ENCODE data around the gene RSPH6A. TPM values are rescaled to one million over a fixed set of nuclear protein-coding genes. Genes with fewer than 3 reads are reported as not detected.

Gene RSPH6A
- total and polyA plus RNA-seq, 12 donors = 0.09 to 0.15 TPM; not detected in 10

DNA sequence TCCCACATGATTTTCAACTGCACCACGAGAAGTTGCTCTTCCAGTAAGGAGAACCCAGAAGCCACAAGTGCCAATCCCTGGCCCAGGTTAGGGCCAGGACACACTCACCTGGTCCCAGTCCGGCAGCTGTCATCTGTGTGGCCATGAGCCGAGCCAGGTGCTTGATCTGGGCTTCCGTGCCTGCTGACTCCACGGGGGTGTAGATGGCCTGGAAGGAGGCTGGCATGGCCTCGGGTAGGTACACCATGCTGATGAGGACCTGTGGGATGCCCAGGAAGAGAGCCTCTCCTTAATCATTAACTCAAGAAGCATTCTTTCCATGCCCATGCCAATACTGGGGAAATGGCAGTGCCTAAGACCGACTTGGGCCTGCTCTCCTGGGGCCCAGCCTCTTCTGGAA lies 19.9 kb upstream of the RSPH6A start:
- H3K9me3 ChIP-seq = no peaks in the 10 kb centered on the region
- WGBS, 2 donors = 91 to 94% methylated on average over 7 of the region's 7 CpGs
- peaks cover 3 to 100% (median 90%) of the 10 kb centered on the region in 9 donors for H3K36me3 ChIP-seq
- TF ChIP-seq, protein P1, sequence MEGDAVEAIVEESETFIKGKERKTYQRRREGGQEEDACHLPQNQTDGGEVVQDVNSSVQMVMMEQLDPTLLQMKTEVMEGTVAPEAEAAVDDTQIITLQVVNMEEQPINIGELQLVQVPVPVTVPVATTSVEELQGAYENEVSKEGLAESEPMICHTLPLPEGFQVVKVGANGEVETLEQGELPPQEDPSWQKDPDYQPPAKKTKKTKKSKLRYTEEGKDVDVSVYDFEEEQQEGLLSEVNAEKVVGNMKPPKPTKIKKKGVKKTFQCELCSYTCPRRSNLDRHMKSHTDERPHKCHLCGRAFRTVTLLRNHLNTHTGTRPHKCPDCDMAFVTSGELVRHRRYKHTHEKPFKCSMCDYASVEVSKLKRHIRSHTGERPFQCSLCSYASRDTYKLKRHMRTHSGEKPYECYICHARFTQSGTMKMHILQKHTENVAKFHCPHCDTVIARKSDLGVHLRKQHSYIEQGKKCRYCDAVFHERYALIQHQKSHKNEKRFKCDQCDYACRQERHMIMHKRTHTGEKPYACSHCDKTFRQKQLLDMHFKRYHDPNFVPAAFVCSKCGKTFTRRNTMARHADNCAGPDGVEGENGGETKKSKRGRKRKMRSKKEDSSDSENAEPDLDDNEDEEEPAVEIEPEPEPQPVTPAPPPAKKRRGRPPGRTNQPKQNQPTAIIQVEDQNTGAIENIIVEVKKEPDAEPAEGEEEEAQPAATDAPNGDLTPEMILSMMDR (IDR thresholded peaks at IDR 0.05) = no peak
- no peaks in the 10 kb centered on the region for H3K4me1 ChIP-seq
- no peak for DNase-seq
- H3K27me3 ChIP-seq = no peaks in the 10 kb centered on the region
- H3K4me3 ChIP-seq = no peak overlapping the region
- H3K27ac ChIP-seq = no peak overlapping the region
- intact Hi-C loops (cut with DNase I) = no loop called here
- no peak for ATAC-seq

DNA sequence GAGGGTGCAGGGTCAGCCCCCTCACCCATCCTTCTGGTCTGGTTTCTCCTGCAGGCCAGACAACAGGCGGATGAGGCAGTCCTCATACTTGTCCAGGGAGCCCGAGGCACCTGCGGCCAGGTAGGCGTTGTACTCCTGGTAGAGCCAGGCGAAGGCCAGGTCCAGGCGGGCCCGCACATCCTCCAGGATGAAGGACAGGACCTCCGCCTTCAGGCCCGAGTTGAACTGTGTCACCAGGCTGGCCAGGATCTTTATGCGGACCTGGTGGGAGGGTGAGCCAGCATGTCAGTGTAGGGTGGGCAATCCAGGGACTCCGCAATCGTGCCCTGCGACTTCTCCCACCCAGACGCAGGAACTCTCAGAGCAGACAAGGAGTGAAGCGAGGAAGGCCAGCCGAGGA lies 13.8 kb upstream of the RSPH6A start:
- peaks cover 0 to 3% (median 0%) of the 10 kb centered on the region in 9 donors for H3K4me1 ChIP-seq
- H3K27ac ChIP-seq = no peak overlapping the region
- DNase-seq (no peak), ATAC-seq (no peak)
- 95% methylated on average over 16 of the region's 16 CpGs for WGBS, 2 donors
- peaks cover 5 to 100% (median 86%) of the 10 kb centered on the region in 9 donors for H3K36me3 ChIP-seq
- H3K9me3 ChIP-seq = no peaks in the 10 kb centered on the region
- intact Hi-C loops (cut with DNase I) = no loop called here
- no peaks in the 10 kb centered on the region for H3K27me3 ChIP-seq
- TF ChIP-seq, protein P1 (IDR thresholded peaks at IDR 0.05) = no peak
- no peak overlapping the region for H3K4me3 ChIP-seq

DNA sequence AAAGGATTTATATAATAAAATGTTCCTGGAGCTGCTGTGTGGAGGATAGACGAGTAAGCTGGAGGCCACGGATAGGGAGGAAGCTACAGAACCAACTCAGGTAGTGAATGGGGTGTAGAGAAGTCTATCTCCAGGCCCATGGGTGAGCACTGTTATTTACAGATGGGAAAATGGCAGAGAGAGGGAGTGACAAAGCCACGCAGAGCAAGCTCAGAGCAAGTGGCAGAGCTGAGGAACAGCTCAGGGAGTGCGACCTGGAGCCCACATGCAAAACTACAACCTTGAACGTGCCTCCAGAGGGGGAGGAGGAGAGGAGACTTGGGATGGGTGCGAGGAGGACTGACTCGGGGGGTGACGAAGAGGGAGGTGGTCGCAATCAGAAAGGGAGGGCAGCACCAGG lies 13.4 kb upstream of the RSPH6A start:
- Histone ChIP-seq H3K27ac (no peak overlapping the region), H3K9me3 (no peaks in the 10 kb centered on the region), H3K36me3 (peaks cover 5 to 100% (median 84%) of the 10 kb centered on the region in 9 donors), H3K4me3 (no peak overlapping the region), H3K4me1 (peaks cover 0 to 3% (median 0%) of the 10 kb centered on the region in 9 donors), H3K27me3 (no peaks in the 10 kb centered on the region)
- TF ChIP-seq, protein P1 (IDR thresholded peaks at IDR 0.05) = no peak
- ATAC-seq (no peak), DNase-seq (no peak)
- intact Hi-C loops (cut with DNase I) = no loop called here
- WGBS, 2 donors = 89 to 91% methylated on average over 9 of the region's 9 CpGs

DNA sequence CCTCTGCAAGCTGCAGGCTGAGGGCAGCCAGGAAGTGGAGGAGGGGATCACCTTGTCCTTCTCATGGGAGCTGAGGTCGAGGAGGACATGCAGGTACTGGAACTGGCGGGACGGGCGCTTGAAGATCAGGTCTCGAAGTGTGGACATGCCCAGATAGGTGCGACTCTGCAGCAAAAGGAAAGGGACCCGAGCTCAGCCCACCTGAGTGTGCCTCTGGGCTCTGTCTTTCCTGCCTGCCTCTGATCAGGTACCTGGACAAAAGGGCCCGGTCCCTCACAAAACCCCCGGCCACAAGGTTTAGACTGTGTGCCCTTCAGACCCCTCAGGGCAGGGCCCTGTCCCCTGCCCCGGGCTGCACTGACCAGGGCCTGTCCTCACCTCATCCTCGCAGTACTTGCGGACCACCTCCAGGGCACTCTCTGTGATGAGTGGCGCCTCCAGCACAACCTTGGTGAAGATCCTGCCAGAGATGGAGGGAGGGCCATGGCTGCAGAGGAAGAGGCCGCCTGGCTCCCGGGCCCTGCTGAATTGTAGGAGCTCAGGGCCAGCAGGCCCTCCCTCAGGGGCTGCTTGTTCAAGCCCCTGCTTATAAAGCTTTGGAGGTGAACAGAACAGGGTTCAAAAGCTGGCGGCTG lies 12.5 kb upstream of the RSPH6A start:
- H3K4me1 ChIP-seq = peaks cover 0 to 3% (median 0%) of the 10 kb centered on the region in 9 donors
- no peaks in the 10 kb centered on the region for H3K9me3 ChIP-seq
- H3K36me3 ChIP-seq = peaks cover 5 to 100% (median 85%) of the 10 kb centered on the region in 9 donors
- no peak overlapping the region for H3K27ac ChIP-seq
- no peak for DNase-seq
- H3K27me3 ChIP-seq = no peaks in the 10 kb centered on the region
- 91 to 93% methylated on average over 16 of the region's 16 CpGs for WGBS, 2 donors
- H3K4me3 ChIP-seq = no peak overlapping the region
- ATAC-seq = no peak
- intact Hi-C loops (cut with DNase I) = no loop called here
- TF ChIP-seq, protein P1 (IDR thresholded peaks at IDR 0.05) = no peak
